Measurements from ENCODE around the gene BAMBI. TPM values are rescaled to one million over a fixed set of nuclear protein-coding genes. Genes with fewer than 3 reads are reported as not detected.

BAMBI gene
- total RNA-seq, 2 experiments from 2014 or later, result 2.5 to 2.9 TPM

- intact Hi-C loops (cut with DNase I, micrococcal nuclease), result no loop called here
- TF ChIP-seq, protein P1, sequence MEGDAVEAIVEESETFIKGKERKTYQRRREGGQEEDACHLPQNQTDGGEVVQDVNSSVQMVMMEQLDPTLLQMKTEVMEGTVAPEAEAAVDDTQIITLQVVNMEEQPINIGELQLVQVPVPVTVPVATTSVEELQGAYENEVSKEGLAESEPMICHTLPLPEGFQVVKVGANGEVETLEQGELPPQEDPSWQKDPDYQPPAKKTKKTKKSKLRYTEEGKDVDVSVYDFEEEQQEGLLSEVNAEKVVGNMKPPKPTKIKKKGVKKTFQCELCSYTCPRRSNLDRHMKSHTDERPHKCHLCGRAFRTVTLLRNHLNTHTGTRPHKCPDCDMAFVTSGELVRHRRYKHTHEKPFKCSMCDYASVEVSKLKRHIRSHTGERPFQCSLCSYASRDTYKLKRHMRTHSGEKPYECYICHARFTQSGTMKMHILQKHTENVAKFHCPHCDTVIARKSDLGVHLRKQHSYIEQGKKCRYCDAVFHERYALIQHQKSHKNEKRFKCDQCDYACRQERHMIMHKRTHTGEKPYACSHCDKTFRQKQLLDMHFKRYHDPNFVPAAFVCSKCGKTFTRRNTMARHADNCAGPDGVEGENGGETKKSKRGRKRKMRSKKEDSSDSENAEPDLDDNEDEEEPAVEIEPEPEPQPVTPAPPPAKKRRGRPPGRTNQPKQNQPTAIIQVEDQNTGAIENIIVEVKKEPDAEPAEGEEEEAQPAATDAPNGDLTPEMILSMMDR (IDR thresholded peaks at IDR 0.05), result no peak
- no peak overlapping the region for H3K27ac ChIP-seq (ENCODE audit: low read depth in 1 of 2, low read length in 2 of 2)
- H3K27me3 ChIP-seq (ENCODE audit: control insufficient read depth in 1 of 2, insufficient read depth in 2 of 2, low read length in 2 of 2), result peaks cover 0 to 9% of the 10 kb centered on the region in 2 experiments
- H3K36me3 Mint-ChIP-seq (ENCODE audit: low read depth), result no peaks in the 10 kb centered on the region
- DNase-seq, result no peak
- H3K9me3 ChIP-seq (ENCODE audit: control insufficient read depth in 1 of 2, insufficient read depth in 1 of 2, low read length in 2 of 2), result no peaks in the 10 kb centered on the region
- no peak overlapping the region for H3K4me3 ChIP-seq (ENCODE audit: low read length)
- ChIA-PET CTCF (interaction anchor here (0.6 kb wide), 1 partner anchor 1637 kb away, joined by 3 read pairs; no protein-coding TSS in a partner anchor), POLR2A (no interaction called here)
- peaks cover 45% of the 10 kb centered on the region for H3K27me3 Mint-ChIP-seq
- H3K4me1 ChIP-seq (ENCODE audit: insufficient read depth, low read length), result no peaks in the 10 kb centered on the region
- no peaks in the 10 kb centered on the region for H3K9me3 Mint-ChIP-seq
- H3K4me1 Mint-ChIP-seq (ENCODE audit: low read depth), result no peaks in the 10 kb centered on the region
- ATAC-seq (ENCODE audit: poor library complexity), result no peak
- H3K27ac Mint-ChIP-seq, result no peak overlapping the region
- H3K36me3 ChIP-seq (ENCODE audit: insufficient read depth, low read length), result no peaks in the 10 kb centered on the region
- no peak overlapping the region for H3K4me3 Mint-ChIP-seq
Observed at GRCh38 chr10:28692050-28692449, 14.7 kb downstream of the BAMBI start.

DNA sequence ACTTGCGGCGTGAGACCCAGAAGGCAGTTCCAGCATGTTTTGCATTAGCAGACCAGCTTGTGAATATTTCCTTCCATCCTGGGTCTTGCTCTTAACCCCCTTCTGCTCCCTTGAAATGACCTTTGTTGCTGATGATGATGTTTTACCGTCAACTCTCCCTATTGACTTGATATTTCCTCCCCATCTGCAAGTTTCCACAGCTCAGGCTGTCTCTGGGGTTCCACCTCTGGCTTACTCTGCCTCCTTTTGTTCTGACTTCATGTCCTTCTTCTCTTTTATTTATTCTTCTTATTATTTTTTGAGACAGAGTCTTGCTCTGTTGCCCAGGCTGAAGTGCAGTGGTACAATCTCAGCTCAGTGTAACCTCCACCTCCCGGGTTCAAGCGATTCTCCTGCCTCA, 17.2 kb downstream of the BAMBI start:
- Mint-ChIP-seq H3K27ac (no peak overlapping the region), H3K4me3 (no peak overlapping the region), H3K9me3 (no peaks in the 10 kb centered on the region), H3K27me3 (peaks cover 39% of the 10 kb centered on the region), H3K36me3 (ENCODE audit: low read depth) (no peaks in the 10 kb centered on the region), H3K4me1 (ENCODE audit: low read depth) (no peaks in the 10 kb centered on the region)
- TF ChIP-seq, protein P1 (IDR thresholded peaks at IDR 0.05), result no peak
- Histone ChIP-seq H3K4me3 (ENCODE audit: low read length) (no peak overlapping the region), H3K9me3 (ENCODE audit: control insufficient read depth in 1 of 2, insufficient read depth in 1 of 2, low read length in 2 of 2) (no peaks in the 10 kb centered on the region), H3K4me1 (ENCODE audit: insufficient read depth, low read length) (no peaks in the 10 kb centered on the region), H3K36me3 (ENCODE audit: insufficient read depth, low read length) (no peaks in the 10 kb centered on the region), H3K27ac (ENCODE audit: low read depth in 1 of 2, low read length in 2 of 2) (no peak overlapping the region), H3K27me3 (ENCODE audit: control insufficient read depth in 1 of 2, insufficient read depth in 2 of 2, low read length in 2 of 2) (peaks cover 0 to 6% of the 10 kb centered on the region in 2 experiments)
- ChIA-PET POLR2A (no interaction called here), CTCF (interaction anchor here (0.8 to 1.4 kb wide), 2 partner anchors 14 to 24 kb away, joined by 3 to 4 read pairs; no protein-coding TSS in a partner anchor)
- ATAC-seq (ENCODE audit: poor library complexity) (no peak), DNase-seq (no peak)
- intact Hi-C loops (cut with DNase I, micrococcal nuclease), result no loop called here

DNA sequence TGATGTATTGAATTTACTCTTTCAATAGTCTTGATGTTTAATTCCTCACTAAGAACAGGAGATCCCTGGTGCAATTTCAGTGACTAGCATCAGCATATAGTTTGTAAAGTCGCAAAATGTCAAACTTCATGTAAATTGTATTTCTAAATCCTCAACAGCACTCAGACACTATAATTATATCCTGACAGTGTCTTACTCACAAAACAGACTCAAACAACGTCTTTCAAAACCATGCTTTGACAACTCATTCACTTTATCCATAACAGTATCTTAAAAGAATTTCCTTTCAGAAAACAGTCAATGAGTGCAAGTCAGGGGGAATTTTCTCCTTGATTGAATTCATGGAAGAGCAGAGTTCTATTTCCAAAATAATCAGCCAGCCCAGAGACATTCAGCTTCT, 20.8 kb downstream of the BAMBI start:
- Histone ChIP-seq H3K27me3 (ENCODE audit: control insufficient read depth in 1 of 2, insufficient read depth in 2 of 2, low read length in 2 of 2) (peaks cover 0 to 3% of the 10 kb centered on the region in 2 experiments), H3K27ac (ENCODE audit: low read depth in 1 of 2, low read length in 2 of 2) (no peak overlapping the region), H3K9me3 (ENCODE audit: control insufficient read depth in 1 of 2, insufficient read depth in 1 of 2, low read length in 2 of 2) (no peaks in the 10 kb centered on the region), H3K36me3 (ENCODE audit: insufficient read depth, low read length) (no peaks in the 10 kb centered on the region), H3K4me1 (ENCODE audit: insufficient read depth, low read length) (no peaks in the 10 kb centered on the region), H3K4me3 (ENCODE audit: low read length) (no peak overlapping the region)
- no peaks in the 10 kb centered on the region for H3K4me1 Mint-ChIP-seq (ENCODE audit: low read depth)
- TF ChIP-seq, protein P1 (IDR thresholded peaks at IDR 0.05), result no peak
- H3K27ac Mint-ChIP-seq, result no peak overlapping the region
- CTCF ChIA-PET, result no interaction called here
- DNase-seq (no peak), ATAC-seq (ENCODE audit: poor library complexity) (no peak)
- POLR2A ChIA-PET, result no interaction called here
- no peaks in the 10 kb centered on the region for H3K36me3 Mint-ChIP-seq (ENCODE audit: low read depth)
- intact Hi-C loops (cut with DNase I, micrococcal nuclease), result no loop called here
- no peak overlapping the region for H3K4me3 Mint-ChIP-seq
- H3K9me3 Mint-ChIP-seq, result no peaks in the 10 kb centered on the region
- H3K27me3 Mint-ChIP-seq, result peaks cover 27% of the 10 kb centered on the region
